Urothelium cell line (cell line): ENCODE results near the gene TTN.
A peak's percentile ranks its signal among the peaks of the same experiment; 100 is the strongest.

Source experiments
- DNase-seq: peaks from one replicate; pipeline ENCODE4 v3.0.0; 2011; ENCODE audit warnings: low spot score, mixed read lengths
- FAIRE-seq: peaks from 2 replicates; lab custom pipeline; 2011; peaks lifted over from hg19 to GRCh38; lab: Jason Lieb, UNC

TTN gene

DNA sequence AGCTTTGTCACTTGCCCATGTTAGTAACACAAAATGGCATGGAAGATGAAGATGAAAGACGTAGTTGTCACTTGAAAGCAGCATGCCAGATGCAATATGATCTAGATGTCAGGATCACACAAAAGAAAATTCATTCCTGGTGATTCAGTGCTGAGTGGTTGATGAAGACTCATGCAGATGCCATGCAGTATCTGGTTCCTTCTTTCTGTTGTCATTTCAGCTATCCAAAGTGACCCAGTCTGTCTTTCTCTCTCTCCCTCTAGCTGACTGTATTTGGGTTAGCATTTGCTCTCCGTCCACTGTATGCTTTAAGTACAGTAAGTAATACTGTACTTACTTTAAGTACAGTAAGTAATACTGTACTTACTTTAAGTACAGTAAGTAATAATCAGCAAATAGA lies 50.4 kb downstream of the TTN start:
- DNase-seq: peak; percentile 37

DNA sequence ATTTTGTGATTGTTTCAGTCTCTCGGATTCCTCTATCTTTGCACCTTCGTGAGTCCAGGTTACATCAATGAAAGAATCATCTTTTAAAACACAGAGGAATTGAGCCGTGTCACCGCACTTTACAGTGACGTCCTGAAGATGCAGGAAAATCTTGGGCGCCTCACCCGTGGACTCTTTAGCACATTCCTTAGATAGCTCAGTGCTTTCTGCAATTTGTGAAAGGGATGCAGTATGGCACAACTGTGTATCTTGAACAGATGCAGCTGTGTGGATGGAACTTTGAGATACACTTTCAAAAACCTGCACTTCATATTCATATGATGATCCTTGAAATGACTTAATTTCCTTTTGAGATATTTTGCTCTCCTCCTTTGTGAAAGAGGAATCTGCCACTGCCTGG lies 50.9 kb downstream of the TTN start:
- no peak for FAIRE-seq
- peak; percentile 13 for DNase-seq

More for the DNA sequence above, 50.4 kb downstream of the TTN start:
- peak; percentile 75 for FAIRE-seq

GRCh38 chr2:178747767-178748166 lies 59.5 kb downstream of the TTN start:
- peak; percentile 23 for DNase-seq
- no peak for FAIRE-seq

DNA sequence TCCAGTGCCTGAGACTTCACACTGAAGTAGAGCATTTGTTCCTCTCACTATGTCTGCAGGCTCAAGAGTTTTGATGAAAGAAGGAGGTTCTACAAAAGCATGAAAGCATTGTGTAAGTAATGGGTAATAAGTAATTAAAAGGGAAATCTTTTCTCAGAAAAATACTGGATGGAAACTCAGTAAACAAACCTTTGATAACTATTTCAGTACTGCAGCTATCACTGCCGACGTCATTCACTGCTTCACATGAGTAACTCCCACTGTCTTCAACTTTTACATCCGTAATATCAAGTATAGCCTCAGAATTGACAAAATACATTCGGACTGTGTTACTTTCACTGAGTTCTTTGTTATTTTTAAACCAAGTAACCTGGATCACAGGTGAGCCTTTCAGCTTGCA lies 72.7 kb downstream of the TTN start:
- FAIRE-seq: no peak
- no peak for DNase-seq

GRCh38 chr2:178733975-178734374 lies 73.2 kb downstream of the TTN start:
- no peak for DNase-seq
- FAIRE-seq: no peak

- DNase-seq (no peak), FAIRE-seq (no peak)
Observed at GRCh38 chr2:178732913-178733312, 74.3 kb downstream of the TTN start.

GRCh38 chr2:178731300-178731699 lies 75.9 kb downstream of the TTN start:
- DNase-seq: no peak
- FAIRE-seq: no peak

- no peak for FAIRE-seq
- DNase-seq: no peak
Observed at GRCh38 chr2:178730049-178730448, 77.2 kb downstream of the TTN start.

DNA sequence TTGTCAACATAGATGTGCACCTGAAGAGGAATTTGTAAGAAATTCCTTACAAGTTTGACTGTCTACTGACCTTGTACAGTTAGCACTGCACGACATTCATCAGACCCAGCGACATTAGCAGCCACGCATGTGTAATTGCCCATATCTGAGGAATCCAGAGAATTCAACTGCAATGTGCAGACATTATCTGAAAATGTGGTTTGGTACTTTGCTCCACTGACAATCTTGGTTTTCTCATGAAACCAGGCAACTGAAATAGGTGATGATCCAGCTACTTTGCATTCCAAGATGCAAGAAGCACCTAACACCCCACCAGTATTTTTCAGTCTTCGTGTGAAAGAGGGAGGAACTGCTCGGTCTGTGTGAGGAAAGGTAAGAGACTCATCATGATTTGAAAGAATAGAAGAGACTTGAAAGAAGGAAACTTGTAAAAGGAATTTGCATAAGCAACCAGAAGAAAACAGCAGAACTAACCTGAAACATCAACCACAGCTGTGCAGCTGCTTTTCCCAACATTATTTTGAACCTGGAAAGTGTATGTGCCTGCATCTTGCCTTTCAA lies 83.4 kb downstream of the TTN start:
- FAIRE-seq: no peak
- no peak for DNase-seq

- FAIRE-seq (no peak), DNase-seq (no peak)
Observed at GRCh38 chr2:178722296-178722695, 84.9 kb downstream of the TTN start.

DNA sequence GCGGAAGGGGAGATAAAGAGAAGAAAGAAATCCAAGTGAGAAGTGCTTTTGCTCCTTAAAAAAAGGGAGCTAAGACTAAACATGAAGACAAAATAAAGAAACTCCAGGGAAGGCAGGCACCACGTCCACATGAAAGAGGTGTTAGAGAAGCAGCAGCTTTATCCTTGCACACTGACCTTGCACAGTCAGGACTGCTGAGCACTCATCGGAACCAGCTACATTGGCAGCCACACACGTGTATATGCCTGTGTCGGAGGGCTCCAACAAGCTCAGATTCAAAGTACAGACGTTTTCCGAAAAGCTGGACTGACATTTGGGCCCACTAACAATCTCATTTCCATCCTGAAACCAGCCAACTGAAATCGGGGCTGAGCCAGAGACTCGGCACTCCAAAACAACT lies 88.2 kb downstream of the TTN start:
- no peak for FAIRE-seq

GRCh38 chr2:178718283-178718682 lies 88.9 kb downstream of the TTN start:
- no peak for DNase-seq
- no peak for FAIRE-seq

More for the DNA sequence above, 88.2 kb downstream of the TTN start:
- no peak for DNase-seq

GRCh38 chr2:178716394-178716793 lies 90.8 kb downstream of the TTN start:
- no peak for FAIRE-seq

GRCh38 chr2:178715366-178715765 lies 91.9 kb downstream of the TTN start:
- FAIRE-seq (no peak), DNase-seq (no peak)

More at GRCh38 chr2:178716394-178716793, 90.8 kb downstream of the TTN start:
- no peak for DNase-seq

DNA sequence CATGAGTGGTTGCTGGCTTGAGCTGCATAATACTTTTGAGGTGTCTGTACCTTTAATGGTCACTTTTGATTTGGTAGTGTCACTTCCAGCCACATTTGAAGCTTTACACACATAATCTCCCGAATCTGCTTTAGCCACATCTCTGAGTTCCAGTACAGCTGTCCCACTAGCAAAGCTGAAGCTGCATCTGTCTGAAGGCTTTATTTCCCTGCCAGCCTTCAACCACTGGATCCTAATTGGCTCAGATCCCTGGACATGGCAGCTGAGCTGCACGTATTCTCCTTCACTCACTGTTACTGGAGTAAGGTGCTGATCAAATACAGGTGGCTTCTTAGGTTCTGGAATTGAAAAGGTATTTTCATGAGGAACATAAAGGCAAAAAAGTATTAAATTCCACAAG lies 99.7 kb downstream of the TTN start:
- DNase-seq: no peak
- FAIRE-seq: no peak

- FAIRE-seq (no peak), DNase-seq (no peak)
Observed at GRCh38 chr2:178704876-178705275, 102.3 kb downstream of the TTN start.

DNA sequence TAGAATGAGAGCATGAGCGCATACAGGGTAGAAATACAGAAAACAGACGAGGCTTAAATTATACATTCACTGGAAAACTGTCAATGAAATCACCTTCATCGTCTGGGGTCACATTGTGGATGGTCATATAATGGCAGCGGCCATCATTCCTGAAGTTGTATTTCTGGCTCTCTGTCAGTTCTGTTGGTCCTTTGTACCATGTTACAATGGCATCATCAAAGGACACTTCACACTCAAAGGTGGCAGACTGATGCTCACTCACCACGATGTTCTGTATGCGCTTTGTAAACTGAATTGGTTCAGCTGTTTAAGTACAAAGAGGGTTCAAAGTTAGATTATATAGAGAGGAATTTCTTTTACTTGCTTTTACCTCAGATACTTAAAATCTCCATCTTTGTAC lies 104.9 kb downstream of the TTN start:
- DNase-seq: no peak
- peak; percentile 32 for FAIRE-seq

DNA sequence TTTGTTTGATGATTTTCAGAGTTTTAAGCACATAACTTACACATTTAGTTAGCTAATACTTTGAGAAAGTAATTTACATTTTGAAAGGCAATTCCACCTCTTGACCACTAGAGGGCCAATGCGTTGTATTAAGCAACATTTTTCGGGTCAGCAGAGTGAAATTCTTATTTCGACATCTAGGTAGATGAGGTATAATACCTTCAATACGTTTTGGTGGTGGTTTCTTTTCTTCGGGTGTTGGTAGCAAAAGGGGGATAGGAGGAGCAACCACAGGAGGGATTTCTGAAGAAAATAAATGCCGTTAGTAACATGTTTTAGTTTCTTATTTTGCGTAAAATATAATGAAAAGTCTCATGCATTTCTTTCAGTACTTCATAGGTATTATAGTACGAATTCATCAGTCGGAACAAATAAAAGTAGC lies 106.3 kb downstream of the TTN start:
- DNase-seq: peak; percentile 35
- no peak for FAIRE-seq

- FAIRE-seq (no peak), DNase-seq (no peak)
Observed at GRCh38 chr2:178700136-178700535, 107.1 kb downstream of the TTN start.

DNA sequence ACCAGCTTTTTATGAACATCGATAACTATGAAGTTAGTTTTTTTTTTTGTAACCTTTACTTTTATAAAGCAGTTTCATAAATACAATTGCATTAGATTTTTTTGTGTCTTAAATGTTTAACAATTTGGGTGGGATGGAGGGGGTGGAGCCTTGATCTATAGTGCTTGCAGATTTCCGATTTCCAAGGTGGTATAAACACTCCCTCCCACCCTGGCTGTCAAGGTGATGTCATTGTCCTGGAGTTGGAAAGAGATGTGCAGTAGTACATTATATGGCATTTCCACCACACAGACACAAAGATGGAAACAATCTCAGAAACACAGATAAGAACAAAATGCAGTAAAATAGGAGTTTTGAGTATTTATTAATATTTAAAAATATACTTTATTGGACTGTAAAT lies 114.4 kb downstream of the TTN start:
- FAIRE-seq (no peak), DNase-seq (no peak)

- DNase-seq (no peak), FAIRE-seq (no peak)
Observed at GRCh38 chr2:178689808-178690207, 117.4 kb downstream of the TTN start.

DNA sequence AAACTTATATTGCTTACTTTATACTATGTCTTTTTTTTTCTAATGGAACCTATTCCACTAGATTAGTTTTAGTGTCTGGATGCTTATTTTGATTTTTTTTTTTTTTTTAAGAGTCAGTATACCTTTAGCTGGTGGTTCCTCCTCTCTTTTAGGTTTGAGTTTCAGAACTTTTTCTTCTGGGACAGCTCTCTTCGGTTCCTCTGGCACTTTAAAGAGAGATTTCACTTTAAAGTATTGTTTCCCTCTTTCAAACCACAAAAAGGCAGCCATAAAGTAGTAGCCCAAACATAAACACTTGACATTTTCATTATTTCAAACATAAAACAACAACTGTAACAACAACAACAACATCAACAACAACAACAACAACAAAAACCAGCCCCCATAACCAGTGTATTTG lies 123.3 kb downstream of the TTN start:
- no peak for FAIRE-seq
- DNase-seq: no peak

GRCh38 chr2:178681081-178681480 lies 126.1 kb downstream of the TTN start:
- no peak for FAIRE-seq
- DNase-seq: no peak
